HK-2 (cell line): Measurements from ENCODE around the gene SUCO.
"Not testable (repeated sequence)": the region's sequence is repeated elsewhere in the genome, so short reads cannot be mapped to it uniquely, and the experiment has no call there.

Experiments used
- DNase-seq: peaks from one replicate; pipeline ENCODE4 v3.0.0-alpha.2; 2018; ENCODE audit not compliant: unreplicated experiment

Gene SUCO

DNA sequence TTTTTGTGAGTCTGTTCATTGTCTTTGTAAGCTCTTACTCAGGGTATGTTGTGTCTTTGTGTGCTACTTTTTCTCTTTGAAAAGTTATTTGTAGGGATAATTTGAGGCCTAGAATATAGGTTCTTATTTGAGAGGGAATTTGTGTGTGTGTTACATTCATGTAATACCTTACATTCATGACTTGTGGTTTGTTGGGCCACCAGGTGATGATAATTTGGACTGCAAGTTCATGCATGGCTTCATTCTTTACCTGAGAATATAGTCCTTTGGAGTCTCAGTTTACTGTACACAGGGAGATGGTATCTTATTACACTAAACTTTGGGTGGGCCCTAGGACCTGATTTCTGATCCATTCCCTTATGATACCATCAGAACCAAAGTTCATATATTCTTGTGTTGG lies 74.2 kb downstream of the SUCO start:
- no peak for DNase-seq

DNA sequence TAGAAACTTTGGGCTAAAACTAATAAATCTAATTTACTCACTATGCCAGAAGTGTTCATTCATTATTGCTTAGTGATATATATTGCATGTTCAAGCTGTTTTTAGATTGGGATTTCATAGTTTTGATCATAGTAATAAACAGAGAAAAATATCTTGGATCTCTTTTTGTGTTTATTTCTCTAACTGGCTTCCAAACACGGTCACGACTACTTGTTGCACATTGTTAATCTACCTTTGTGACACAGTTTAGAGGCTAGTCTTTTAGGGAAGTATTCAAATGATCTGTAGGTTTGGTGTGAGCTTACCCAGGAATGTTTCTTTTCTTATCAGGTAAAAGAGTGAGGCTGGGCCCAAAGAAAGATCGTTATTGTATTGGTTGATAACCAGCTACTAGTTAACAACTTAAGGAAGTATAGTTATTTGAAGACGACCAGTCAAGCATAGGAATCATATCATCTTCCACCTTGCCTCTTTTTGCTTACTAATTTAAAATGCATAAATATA lies 75.2 kb downstream of the SUCO start:
- no peak for DNase-seq

DNA sequence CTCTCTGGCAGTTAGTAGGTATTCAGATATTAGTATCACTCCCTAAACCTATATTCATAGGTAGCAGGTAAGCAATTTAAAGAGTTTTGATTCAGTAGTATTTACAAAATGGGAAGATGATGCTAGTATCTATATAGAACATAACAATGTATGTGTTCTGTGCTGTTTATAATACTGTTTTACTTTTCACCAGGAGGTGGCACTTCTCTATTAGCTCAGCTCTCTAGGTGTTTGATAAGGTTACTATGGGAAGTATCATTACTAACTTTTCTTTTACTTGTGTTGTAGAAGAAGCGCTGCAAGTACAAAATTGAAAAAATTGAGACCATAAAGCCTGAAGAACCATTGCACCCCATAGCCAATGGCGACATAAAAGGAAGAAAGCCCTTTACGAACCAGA lies 76.6 kb downstream of the SUCO start:
- DNase-seq = no peak

DNA sequence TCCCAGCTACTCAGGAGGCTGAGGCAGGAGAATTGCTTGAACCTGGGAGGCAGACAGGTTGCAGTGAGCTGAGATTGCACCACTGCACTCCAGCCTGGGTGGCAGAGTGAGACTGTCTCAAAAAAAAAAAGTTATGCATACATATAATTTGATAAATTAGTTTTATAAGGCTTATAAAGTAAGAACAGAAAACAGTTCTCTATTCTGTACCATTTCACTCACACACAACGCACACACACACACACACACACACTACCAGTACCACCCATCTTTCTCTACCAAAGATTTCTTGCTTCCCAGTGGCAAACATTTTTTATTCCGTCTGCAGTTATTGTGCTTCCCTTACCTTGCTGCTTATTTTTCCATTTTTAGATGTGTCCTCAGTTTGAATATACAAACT lies 79.5 kb downstream of the SUCO start:
- no peak for DNase-seq

DNA sequence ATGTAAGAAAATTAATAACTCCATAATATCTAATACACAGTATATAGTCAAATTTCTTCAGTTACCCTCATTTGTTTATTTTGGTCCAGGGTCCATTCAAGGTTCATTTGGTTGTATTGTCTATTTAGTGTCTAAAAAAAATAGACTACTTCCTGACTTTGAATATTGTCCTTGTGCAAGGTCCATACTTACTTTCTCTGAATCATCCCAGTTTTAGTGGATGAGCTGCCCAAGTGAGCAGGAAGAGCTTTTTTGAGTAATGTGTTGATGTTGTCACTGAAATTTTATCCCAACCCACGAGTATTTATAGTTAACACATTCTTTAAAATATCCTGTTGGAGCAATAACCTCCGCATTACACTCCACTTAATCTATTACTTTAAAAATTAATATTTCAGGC lies 80.3 kb downstream of the SUCO start:
- DNase-seq = no peak

DNA sequence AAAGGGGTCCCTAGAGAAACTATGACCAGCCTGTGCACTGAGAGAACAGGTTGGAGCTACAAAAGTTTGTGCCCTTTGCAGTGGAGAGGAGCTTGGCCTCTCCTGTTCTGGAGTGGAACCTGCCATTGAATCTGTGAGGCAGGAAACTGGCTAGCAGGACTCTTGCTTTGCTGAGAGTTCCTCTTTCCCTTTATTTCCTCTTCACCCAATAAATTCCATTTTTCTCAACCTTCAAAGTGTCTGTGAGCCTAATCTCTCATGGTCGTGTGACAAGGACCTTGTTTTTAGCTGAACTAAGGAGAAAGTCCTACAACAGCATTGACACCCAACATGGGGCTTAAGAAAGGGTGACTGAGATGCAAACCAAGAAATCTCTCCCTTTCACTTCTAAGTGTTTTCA lies 83.2 kb downstream of the SUCO start:
- no peak for DNase-seq

DNA sequence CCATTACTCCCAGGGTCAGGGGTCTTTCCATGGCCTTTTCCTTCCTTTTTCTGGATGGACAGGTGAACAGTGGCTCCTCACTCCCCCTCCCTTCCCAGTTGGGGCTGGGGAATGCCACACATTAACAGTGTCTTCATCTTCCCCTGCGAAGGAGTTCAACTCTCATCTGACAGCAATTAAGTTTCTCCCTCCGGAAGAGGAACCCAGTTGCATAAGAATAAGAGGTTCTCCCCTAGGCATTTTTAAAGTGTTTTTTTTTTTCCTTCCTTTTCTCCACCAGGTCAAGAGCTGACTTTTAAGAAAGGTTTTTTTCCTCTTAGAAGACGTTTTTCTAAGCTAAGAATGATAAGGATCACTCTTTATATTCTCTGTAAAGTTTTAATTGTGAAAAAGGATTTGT lies 83.7 kb downstream of the SUCO start:
- no peak for DNase-seq

DNA sequence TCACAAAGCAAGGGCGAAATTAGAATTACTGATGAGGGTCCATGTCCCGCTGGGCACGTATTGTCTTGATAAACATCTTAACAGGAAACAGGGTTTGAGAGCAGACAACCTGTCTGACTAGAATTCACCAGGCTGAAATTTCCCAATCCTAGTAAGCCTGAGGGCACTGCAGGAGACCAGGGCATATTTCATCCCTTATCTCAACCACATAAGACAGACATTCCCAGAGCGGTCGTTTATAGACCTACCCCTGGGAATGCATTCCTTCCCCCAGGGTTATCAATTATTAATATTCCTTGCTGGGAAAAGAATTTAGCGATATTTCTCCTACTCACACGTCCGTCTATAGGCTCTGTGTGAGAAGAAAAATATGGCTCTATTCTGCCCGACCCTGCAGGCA lies 87.7 kb downstream of the SUCO start:
- DNase-seq = not testable (repeated sequence)

DNA sequence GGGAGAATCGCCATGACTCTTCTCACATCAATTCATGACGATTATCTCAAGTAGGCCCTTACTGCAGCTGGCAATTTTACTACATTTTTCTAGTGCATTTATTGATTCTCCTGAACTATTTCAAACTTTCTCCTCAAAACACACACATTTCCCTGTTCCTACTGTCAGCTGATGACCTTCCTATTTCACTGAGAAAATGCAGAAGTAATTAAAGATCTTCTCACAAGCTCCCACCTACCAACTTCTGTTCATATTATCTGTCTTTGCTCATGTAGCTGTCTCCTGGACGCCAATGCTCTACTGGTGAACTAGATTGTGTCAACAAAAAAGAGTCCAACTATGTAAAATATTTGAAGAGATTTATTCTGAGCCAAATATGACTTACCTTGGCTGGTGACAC lies 89.6 kb downstream of the SUCO start:
- DNase-seq = no peak

DNA sequence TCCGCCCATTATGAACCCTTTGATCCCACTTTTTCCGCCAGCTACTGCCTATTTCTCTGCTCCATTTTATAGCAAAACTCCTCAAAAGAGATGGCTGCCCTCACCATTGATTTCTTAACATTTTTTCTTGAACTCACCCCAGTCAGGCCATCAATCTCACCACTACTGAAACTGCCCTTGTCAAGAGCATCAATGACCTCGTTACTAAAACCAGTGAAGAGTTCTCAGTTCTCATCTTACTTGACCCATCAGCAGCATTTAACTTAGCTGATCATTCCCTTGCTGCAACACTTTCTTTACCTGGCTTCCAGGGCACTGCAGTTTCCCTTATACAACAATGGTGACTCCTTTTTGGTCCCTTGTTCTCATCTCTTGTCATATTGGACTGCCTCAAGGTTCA lies 90.8 kb downstream of the SUCO start:
- no peak for DNase-seq

DNA sequence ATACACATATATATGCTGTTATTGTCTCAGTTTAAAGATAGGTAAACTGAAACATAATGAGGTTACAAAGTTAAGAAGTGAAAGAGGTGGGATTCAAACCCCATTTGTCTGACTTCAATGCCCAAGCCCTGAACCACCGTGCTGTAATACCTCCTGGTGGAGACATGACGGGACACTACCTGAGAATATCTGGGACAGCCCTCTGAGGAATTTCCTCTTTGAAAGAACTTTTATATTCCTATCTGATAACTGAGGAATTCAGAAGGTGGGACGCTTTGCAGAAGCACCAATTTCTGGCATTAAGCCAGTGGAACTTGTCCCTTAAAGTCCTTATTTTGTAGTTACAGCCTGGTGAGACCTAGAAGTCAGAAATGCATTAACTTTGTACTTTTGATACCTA lies 93.9 kb downstream of the SUCO start:
- no peak for DNase-seq

DNA sequence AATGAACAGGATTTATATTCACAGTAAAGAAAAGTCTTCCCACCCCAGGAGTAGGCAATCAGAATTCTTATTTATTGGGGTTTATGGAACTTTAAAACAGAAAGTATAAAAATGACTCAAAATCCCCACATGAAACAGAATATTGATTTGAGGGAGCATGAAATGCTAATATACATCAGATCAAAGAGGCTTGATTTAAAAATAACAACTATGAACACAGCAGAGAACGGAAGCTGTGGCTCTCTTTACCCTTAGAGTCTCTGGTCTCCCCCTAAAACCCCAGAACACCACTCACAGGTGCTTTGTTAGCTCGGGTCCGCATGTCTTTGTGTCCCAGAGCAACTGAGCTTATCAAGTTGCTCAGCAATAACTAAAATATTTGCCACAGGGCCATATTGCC lies 94.8 kb downstream of the SUCO start:
- DNase-seq = no peak

DNA sequence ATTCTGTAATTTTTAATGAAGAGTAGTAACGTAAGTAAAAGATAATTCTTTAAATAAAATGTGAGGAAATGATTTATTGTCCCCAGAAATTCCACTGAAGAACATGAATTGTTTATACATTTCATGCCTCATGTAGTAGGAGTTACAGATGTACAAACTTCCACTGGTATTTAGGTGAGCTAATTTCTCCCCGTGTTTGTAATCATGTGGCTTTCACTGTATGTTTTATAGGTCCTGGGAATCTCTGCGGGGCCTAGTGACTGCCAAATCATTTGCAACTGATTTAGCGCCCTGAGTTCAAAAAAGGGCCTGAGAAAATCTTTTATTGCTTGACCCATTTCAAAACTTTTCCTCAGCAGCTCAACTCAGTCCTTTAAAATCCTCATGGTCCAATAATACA lies 95.5 kb downstream of the SUCO start:
- DNase-seq = no peak

DNA sequence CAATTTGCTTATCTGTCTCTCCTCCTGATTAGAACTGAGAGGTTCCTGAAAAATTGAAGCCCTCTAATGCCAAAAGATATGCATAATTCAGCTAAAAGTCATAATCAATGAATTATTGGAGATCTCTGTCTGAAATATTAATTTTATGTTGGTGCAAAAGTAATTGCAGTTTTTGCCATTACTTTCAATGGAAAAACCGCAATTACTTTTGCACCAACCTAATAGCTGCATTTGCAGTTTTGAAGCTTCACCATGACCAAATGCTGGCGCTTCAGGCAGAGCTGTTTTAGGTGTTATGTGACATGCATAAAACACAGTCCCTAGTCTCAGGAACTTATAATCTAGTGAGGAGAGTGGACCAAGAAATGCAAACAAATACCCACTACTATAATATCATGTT lies 96.2 kb downstream of the SUCO start:
- no peak for DNase-seq

DNA sequence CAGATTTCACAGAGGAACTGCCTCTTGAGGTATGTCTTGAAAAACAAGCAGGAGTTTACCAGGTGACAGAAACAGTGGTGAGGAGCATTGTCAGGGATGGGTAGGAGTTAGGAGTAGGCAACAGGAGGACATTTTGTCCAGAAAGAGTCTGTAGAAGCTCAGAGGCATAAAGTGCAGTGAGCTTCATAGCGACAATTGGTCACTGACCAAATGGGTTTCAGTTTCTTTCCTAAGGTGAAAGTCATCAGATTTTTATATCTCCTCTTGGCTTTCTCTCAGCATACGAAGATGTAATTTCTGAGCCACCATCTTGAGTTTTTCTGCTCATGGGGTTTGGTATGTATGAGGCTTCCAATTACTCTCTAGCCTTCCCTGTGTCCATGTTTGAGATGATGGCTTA lies 96.7 kb downstream of the SUCO start:
- no peak for DNase-seq

DNA sequence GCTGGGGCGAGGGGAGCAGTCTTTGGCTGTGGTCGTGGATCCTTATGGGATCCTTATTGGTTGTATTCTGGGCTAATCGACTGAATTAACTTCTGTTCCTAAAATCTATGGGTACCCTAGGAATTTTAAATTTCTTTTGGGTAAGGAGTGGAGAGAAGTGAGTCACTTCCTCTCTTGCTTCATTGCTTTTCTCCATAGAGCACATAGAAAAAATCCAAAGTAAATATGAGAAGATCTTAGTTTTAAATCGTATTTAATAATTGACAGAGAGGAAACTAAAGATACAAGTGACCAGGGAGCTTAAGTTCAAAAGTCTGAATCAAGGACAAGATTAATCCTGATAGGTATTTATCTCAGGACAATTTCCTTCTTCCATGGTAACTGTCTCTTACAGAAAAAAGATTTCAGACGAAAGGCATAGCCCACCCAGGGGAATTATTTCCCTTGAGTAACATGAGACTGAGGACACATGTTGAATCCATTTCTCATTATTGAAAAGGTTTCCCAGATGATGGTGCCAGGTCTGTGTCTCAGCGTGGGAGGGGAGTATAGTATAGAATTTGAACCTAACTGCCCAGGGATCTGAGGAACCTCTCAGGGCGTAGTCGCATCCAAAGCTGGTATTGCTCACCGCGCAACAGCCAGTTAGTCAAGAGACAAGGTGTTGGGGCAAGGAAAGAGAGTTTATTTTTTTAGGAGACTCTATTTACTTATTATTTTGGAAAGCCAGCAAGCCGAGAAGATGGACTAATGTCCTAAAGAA lies 97.3 kb downstream of the SUCO start:
- no peak for DNase-seq

DNA sequence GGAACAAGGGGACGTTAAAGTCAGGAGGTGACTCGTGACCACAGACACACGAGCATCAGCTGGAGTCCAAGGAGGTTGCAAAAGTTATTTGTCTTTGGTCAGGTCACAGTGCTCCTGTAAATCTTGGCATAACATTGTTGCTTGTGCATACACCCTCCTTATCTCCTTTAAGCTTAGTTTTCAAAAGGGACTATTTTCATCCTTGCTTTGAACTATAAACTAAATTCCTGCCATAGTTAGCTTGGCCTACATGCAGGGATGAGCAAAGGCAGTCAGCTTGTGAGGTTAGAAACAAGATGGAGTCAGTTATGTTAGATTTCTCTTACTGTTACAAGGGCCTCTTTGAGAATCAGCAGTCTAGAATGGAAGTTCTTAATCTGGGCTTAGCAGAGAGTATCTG lies 97.9 kb downstream of the SUCO start:
- DNase-seq = no peak

DNA sequence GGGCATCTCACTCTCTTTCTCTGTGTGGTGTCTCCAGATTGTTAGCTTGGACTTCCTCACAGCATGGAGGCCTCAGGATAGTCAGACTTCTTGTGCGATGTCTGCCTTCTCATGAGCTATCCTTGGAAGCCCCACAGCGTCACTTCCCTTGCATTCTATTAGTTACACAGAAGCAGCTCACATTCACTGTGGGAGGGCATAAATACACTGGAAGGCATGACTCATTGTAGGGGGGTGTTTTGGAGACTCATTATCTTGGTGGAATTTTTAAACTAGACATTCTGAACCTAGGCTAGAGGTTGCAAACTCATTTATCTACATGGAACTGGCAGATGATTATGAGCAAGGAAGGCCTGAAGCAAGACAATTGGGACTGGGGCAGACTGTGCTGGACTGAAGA lies 104.6 kb downstream of the SUCO start:
- peak; percentile 72 for DNase-seq

DNA sequence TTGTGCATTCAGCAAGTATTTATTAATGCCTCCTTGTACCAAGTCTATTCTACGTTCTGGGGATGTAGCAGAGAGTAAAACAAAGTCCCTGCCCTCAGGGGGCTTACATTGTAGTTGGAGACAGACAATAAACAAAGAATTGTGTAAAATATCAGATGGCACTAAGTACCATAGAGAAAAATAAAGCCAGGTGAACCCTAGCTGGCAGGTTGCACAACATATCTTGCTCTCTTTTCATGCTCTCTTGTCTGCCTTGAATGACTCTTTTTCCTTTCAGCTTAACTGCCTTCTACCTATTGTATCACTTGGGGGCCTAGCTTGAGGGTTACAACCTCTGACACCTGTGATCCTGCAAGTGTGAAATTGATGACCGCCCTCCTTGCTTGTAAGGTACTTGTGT lies 105.3 kb downstream of the SUCO start:
- DNase-seq = no peak

DNA sequence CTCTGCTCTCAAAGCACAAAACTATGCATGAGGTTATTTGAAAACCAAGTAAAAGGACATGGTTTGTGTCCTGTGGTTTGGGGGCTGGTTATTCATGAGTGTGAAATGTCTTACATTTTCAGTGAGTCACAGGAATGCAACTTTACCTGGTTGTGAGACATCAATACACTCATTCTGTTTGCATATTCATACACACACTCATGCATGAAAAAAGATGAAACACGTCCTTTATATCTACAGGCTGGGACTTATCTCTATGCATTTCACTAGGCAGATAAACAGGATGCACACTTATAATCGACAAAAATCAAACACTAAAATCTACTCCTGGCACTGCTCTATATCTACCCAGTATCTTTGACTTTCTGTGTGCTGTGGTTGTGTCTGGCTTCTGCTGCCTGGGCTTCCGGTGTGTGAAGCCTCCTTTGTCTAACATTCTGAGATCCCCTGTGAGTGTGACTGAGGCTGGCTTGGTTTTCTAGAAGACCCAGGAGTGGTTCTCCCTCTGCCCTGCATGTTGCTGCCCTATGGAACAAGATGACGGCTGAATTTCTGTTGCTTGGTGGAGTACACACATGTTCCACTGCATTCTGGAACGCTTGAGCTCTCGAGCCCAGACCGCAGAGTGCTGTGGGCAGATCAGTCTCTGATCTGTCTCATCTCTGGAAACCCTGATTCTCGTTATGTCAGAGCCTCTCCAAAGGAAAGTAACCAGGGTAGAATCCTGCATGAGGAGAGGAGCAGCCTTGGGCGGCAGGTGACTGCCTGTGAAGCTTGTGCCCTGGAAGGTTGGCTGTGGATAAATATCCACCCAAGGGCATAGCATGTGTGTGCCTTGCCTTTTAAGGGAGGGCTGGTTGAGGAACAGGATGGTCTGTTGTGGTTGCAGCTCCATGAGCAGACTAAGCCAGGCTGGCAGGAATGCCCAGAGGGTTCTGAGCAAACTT lies 106.2 kb downstream of the SUCO start:
- DNase-seq = peak; percentile 79

DNA sequence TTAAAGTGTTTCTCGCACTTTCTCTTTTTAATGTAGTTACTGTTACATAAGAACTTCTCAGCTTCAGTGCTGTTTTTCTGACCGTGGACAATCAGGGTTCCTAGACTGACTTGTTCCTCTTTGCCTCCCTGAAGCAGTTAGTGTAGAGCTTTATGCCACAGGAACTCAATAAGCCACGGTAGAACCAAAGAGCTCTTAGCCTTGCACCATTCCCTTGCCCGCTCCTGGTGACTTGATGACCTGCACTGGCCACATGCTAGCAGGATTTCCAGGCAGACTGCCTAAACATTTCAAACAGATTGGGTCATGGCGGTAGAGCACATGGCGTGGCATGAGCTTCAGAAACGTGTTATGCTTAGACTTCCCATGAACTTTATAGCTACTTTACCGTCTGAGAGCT lies 107.2 kb downstream of the SUCO start:
- DNase-seq = no peak

DNA sequence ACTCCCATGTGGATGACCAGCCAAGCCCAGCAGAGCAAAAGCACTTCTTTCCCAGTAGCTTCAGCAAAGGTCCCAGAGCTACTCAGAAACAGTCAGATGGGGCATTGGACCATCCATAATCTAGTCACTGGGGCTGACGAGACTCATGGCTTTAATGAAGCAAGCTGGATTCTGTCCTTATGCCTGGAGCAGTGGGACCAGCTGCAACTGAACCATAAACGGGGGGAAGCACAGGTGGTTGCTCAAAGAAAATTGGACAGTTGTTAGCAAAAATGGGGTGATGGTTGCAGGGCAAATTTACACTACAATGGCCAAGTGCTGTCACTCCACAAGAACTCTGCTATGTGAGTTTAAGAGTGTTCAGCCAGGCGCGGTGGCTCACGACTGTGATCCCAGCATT lies 108.5 kb downstream of the SUCO start:
- no peak for DNase-seq

DNA sequence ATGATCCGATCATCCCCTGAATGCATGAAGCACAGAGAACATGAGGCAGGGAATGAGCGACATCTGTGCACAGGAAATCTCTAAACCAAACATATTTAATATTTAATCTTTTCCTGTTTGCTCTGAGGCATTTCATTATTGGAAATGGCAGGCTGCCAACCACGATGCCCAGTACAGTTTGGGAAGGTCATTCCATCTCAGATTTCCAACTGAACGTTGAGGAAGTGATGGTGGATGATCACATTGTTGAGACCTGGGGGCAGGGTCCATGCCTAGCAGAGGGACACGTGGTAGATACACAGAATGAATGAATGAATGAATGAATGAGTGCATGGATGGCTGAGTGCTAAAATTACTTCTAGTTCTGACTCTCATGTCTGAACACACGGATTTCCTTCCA lies 110.0 kb downstream of the SUCO start:
- peak; percentile 57 for DNase-seq
